CD8-positive, alpha-beta memory T cell (primary cell): ENCODE results near the gene AP2A2. TPM values are rescaled to one million over a fixed set of nuclear protein-coding genes. Genes with fewer than 3 reads are reported as not detected.
A peak's percentile ranks its signal among the peaks of the same experiment; 100 is the strongest.

Experiments
- CTCF ChIA-PET: fragments of 350-600 bp; sonication (Branson Sonifier 250); formaldehyde crosslinking; loops from one replicate; lab custom pipeline; 2021; ENCODE audit warnings: antibody characterized with exemption; lab: Charles Lee
- POLR2A ChIA-PET: fragments of 350-600 bp; sonication (Branson Sonifier 250); formaldehyde crosslinking; loops from one replicate; lab custom pipeline; 2021; ENCODE audit warnings: antibody characterized with exemption; lab: Charles Lee
- DNase-seq, 5 donors: peaks; one replicate each; pipeline versions ENCODE4 v3.0.0 to v3.0.0-alpha.2; 2020 to 2022; ENCODE audit warnings: mixed read lengths in 1 of 5
- H3K27ac ChIP-seq: one replicate; pipeline ENCODE4 v1.7.0; 2013; ENCODE audit warnings: low read depth, mild to moderate bottlenecking, low read length, moderate library complexity
- H3K27me3 ChIP-seq: 2 replicates; pipeline ENCODE4 v1.7.0; 2013; ENCODE audit warnings: low read length, mild to moderate bottlenecking; ENCODE audit not compliant: insufficient read depth, poor library complexity, severe bottlenecking
- H3K36me3 ChIP-seq: 2 replicates; pipeline ENCODE4 v1.7.0; 2013; ENCODE audit warnings: mild to moderate bottlenecking, low read length, moderate library complexity; ENCODE audit not compliant: insufficient read depth
- H3K4me1 ChIP-seq: 2 replicates; pipeline ENCODE4 v1.7.0; 2013; ENCODE audit warnings: mild to moderate bottlenecking, low read length, moderate library complexity; ENCODE audit not compliant: insufficient read depth
- H3K4me3 ChIP-seq: 2 replicates; pipeline ENCODE4 v1.7.0; 2013; ENCODE audit warnings: mild to moderate bottlenecking, low read length
- H3K9me3 ChIP-seq: 2 replicates; pipeline ENCODE4 v1.7.0; 2013; ENCODE audit warnings: mild to moderate bottlenecking, low read length
- H3K27ac Mint-ChIP-seq, 8 donors: one replicate each; pipeline ENCODE4 v1.8.0; 2020 to 2021; ENCODE audit warnings: mixed read lengths in 8 of 8, mild to moderate bottlenecking in 6 of 8, inconsistent platforms in 3 of 8, moderate library complexity in 3 of 8
- H3K27me3 Mint-ChIP-seq, 2 donors: one replicate each; pipeline ENCODE4 v1.8.0; 2020 to 2021; ENCODE audit warnings: mixed read lengths in 2 of 2, mild to moderate bottlenecking in 1 of 2, moderate library complexity in 1 of 2
- H3K36me3 Mint-ChIP-seq, 3 donors: one replicate each; pipeline ENCODE4 v1.8.0; 2020 to 2021; ENCODE audit warnings: mixed read lengths in 3 of 3, inconsistent platforms in 1 of 3, mild to moderate bottlenecking in 1 of 3
- H3K4me1 Mint-ChIP-seq, 3 donors: one replicate each; pipeline ENCODE4 v1.8.0; 2020 to 2021; ENCODE audit warnings: mixed read lengths in 3 of 3, inconsistent platforms in 1 of 3, mild to moderate bottlenecking in 1 of 3
- H3K4me3 Mint-ChIP-seq, 7 donors: one replicate each; pipeline ENCODE4 v1.8.0; 2020 to 2021; ENCODE audit warnings: mixed read lengths in 7 of 7, mild to moderate bottlenecking in 6 of 7, moderate library complexity in 4 of 7, inconsistent platforms in 2 of 7
- H3K9me3 Mint-ChIP-seq, 5 donors: one replicate each; pipeline ENCODE4 v1.8.0; 2020 to 2022; ENCODE audit warnings: mixed read lengths in 5 of 5, mild to moderate bottlenecking in 3 of 5, moderate library complexity in 2 of 5, inconsistent platforms in 1 of 5
- polyA plus RNA-seq: library from polyadenylated mRNA; unstranded; fragments of 300-500 nt; fragmentation: Illumina TruSeq; gene quantifications from one replicate; pipeline ENCODE4 v1.2.3, GENCODE V29; 2021
- total RNA-seq, 2 experiments: library from RNA; stranded (reverse); gene quantifications; one replicate each; pipeline ENCODE4 v1.2.3, GENCODE V29; 2021

The AP2A2 gene
- total and polyA plus RNA-seq, 3 experiments from 2014 or later: 13.9 to 42.8 (median 38.8) TPM

DNA sequence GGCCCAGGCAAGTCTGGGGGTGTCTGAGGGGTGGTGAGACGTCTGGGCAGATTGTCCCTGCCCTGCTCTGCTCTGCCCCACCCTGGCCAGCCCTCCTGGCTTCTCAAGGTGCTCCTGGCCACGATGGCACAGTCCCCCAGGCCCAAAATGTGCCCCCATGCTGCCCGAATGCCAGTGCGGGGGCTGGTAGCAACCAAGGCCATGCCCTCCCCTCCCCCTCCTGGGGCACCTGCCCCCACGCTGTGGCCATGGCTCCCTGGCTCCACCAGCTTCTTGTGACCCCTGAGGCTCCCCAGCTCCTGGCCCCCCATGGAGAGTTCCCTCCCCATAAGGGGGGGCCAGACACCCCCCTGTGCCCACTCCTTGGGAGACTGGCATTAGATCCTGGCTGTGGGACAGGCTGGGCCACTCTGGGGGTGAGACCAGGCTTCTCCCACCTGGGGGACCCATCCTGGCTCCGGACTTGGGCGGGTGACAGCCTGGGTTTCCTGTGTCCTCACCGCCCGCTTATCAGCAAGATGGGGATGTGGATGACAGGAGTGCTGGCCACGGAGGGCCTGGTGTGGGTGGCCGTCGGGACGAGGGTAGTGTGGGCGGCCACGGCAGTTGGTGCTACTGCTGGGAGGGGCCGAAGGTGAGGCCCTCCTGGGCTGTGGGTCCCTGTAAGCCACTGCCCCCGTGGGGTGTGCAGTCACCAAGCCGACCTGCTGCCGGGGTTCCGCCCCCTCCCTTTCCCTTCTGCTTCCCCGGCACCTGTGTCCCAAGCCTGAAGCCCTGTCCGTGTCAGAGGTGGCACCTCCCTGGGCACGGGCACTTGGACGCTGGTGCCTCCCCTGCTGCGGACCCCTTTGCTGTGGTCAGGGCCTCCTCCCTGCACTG, 126.7 kb downstream of the AP2A2 start:
- no peak overlapping the region for H3K4me3 ChIP-seq
- H3K4me1 ChIP-seq: peaks cover 7% of the 10 kb centered on the region
- Mint-ChIP-seq H3K36me3 (no peaks in the 10 kb centered on the region), H3K4me1 (peaks cover 0 to 4% (median 1%) of the 10 kb centered on the region in 3 donors), H3K4me3 (no peak overlapping the region), H3K27me3 (peaks cover 7 to 20% of the 10 kb centered on the region in 2 donors), H3K9me3 (peaks cover 0 to 2% (median 0%) of the 10 kb centered on the region in 5 donors), H3K27ac (no peak overlapping the region)
- H3K27ac ChIP-seq: no peak overlapping the region
- H3K9me3 ChIP-seq: no peaks in the 10 kb centered on the region
- no peaks in the 10 kb centered on the region for H3K27me3 ChIP-seq
- peak in 1 of 5 donors; percentile 42 for DNase-seq
- POLR2A ChIA-PET: interaction anchor here (0.5 kb wide), 1 partner anchor 209 kb away, joined by 3 read pairs; no protein-coding TSS in a partner anchor
- no peaks in the 10 kb centered on the region for H3K36me3 ChIP-seq
- CTCF ChIA-PET: interaction anchor here (1.3 to 5.0 kb wide), 2 partner anchors 127 to 205 kb away, joined by 4 to 48 read pairs; partner anchors contain the start of gene AP2A2

DNA sequence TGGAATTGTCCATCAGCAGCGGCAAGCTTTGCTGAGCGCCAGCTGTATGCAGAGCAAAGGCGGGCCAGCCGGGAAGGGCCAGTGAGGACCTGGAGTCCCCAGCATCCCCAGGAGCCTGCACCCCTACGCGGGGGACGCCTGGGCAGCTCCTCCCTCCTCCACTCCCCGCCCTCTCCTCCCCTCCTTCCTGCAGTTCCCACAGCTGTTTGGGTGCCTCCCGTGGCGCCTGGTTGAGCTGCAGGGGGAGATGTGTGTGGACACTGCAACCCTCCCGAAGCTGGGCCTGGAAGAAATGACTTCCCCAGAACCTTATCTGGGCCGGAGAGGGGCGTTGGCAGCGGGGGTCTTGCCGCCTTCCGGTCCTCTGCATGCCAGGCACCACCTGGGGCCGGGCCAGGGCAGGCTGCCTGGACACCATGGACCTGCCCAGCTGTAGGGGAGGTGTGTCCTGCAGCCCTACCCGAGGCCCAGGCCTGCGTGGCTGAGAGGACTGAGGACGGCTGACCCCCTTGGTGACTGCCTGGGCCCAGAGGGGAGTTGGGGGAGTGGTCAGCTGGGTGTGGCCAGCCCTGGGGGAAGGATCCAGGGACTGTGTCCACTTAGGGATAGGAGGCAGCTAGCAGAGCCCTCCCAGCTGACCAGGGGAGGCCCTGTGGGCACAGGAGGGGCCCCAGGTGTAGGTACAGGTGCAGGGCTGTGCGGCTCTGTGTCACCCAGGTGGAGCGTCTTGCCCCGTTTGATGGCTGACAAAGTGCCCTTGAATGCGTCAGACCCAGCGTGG, 127.6 kb downstream of the AP2A2 start:
- no peak overlapping the region for H3K4me3 ChIP-seq
- peaks cover 7% of the 10 kb centered on the region for H3K4me1 ChIP-seq
- no peaks in the 10 kb centered on the region for H3K36me3 Mint-ChIP-seq
- no peak overlapping the region for H3K27ac Mint-ChIP-seq
- H3K9me3 ChIP-seq: no peaks in the 10 kb centered on the region
- H3K4me1 Mint-ChIP-seq: peaks cover 0 to 4% (median 1%) of the 10 kb centered on the region in 3 donors
- CTCF ChIA-PET: interaction anchor here (5.0 kb wide), 1 partner anchor 206 kb away, joined by 48 read pairs; no protein-coding TSS in a partner anchor
- H3K27ac ChIP-seq: no peak overlapping the region
- peaks cover 5 to 27% of the 10 kb centered on the region in 2 donors for H3K27me3 Mint-ChIP-seq
- DNase-seq: peak in 1 of 5 donors; percentile 29
- no peaks in the 10 kb centered on the region for H3K36me3 ChIP-seq
- no peak overlapping the region for H3K4me3 Mint-ChIP-seq
- POLR2A ChIA-PET: no interaction called here
- no peaks in the 10 kb centered on the region for H3K27me3 ChIP-seq
- H3K9me3 Mint-ChIP-seq: peaks cover 0 to 3% (median 0%) of the 10 kb centered on the region in 5 donors

DNA sequence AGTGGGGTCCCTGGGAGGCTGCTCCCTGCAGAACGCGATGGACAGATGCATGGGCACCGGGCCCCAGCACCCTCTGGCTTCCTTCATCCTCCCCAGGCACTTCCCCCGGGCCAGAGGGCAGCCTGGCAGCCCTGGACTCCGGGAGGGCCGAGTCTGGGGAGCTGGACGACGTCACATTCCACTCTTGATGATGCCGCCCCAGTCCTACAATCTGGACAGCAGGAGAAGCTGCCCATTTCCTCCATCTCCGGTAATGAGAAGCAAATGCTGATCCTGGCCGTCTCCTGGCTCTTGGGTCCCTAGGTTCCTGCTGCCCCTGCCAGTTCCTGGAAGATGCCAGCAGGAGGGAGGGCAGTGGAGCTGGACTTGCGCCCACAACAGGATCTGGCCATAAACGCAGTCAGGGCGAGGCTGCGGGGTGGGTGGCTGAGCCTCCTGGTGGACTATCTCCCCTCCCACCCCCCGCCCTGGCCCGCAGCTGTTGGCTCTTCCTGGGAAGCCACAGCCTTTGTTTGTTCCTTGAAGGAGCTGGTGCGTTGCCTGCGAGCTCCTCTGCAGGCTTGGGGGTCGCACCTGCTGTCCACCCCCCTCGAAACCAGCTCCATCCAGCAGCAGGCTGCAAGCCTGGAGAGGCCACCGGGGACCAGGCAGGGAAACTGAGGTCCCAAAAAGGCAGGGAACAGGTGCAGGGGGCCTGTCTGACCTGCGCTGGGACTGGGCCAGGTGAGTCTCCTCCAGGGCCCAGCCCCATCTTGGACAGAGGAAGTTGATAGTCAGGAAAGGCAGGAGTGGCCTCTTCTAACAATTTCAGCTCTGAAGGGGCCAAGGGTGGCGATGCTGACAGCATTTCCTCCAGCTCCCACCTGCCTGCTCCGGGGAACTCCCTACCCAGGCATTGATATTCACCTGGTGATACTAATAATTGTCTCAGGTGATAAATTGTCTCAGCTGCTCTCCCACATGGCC, 128.8 kb downstream of the AP2A2 start:
- Mint-ChIP-seq H3K4me1 (peaks cover 0 to 4% (median 1%) of the 10 kb centered on the region in 3 donors), H3K9me3 (peaks cover 0 to 3% (median 0%) of the 10 kb centered on the region in 5 donors), H3K36me3 (no peaks in the 10 kb centered on the region), H3K4me3 (no peak overlapping the region), H3K27me3 (peaks cover 5 to 21% of the 10 kb centered on the region in 2 donors), H3K27ac (no peak overlapping the region)
- Histone ChIP-seq H3K4me1 (peaks cover 7% of the 10 kb centered on the region), H3K4me3 (no peak overlapping the region), H3K27me3 (no peaks in the 10 kb centered on the region), H3K27ac (no peak overlapping the region), H3K36me3 (no peaks in the 10 kb centered on the region), H3K9me3 (no peaks in the 10 kb centered on the region)
- DNase-seq: peak in 1 of 5 donors; percentile 35
- POLR2A ChIA-PET: no interaction called here
- CTCF ChIA-PET: interaction anchor here (5.0 kb wide), 1 partner anchor 207 kb away, joined by 48 read pairs; no protein-coding TSS in a partner anchor

DNA sequence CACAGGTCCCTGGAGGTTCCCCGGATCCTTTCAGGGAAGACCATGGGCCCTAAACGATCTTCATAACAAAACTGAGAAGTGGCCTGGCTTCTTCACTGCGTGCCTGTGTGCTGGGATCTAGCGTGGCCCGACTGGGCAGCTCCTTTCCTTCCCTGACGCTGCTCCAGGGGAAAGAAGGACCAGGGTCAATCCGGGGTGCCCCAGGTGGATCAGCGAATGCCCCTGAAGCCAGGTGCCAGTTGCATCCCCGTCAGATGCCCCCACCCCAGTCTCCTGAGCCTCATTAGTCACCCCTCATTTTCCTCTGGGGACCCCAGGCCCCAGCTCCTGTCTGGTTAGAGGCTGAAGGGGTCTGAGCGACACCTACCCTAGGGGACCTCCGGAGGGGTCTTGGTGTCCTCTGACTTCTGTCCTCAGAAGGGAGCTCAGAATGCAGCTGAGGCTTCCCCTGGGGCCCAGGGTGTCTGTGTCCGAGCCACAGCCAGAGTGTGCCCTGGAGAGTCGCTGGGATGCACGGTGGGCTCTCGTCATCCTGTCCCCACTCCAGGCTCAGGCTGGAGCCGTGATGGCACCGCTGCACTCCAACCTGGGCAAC, 129.5 kb downstream of the AP2A2 start:
- Histone ChIP-seq H3K27me3 (no peaks in the 10 kb centered on the region), H3K36me3 (no peaks in the 10 kb centered on the region), H3K27ac (no peak overlapping the region), H3K9me3 (no peaks in the 10 kb centered on the region), H3K4me3 (no peak overlapping the region), H3K4me1 (peaks cover 7% of the 10 kb centered on the region)
- peaks cover 0 to 4% (median 1%) of the 10 kb centered on the region in 3 donors for H3K4me1 Mint-ChIP-seq
- H3K27me3 Mint-ChIP-seq: peaks cover 5 to 21% of the 10 kb centered on the region in 2 donors
- ChIA-PET POLR2A (no interaction called here), CTCF (interaction anchor here (5.0 kb wide), 1 partner anchor 208 kb away, joined by 48 read pairs; no protein-coding TSS in a partner anchor)
- H3K36me3 Mint-ChIP-seq: no peaks in the 10 kb centered on the region
- no peak overlapping the region for H3K27ac Mint-ChIP-seq
- DNase-seq: peak in 2 of 5 donors; percentile 0 to 30
- peaks cover 0 to 3% (median 0%) of the 10 kb centered on the region in 5 donors for H3K9me3 Mint-ChIP-seq
- H3K4me3 Mint-ChIP-seq: no peak overlapping the region

DNA sequence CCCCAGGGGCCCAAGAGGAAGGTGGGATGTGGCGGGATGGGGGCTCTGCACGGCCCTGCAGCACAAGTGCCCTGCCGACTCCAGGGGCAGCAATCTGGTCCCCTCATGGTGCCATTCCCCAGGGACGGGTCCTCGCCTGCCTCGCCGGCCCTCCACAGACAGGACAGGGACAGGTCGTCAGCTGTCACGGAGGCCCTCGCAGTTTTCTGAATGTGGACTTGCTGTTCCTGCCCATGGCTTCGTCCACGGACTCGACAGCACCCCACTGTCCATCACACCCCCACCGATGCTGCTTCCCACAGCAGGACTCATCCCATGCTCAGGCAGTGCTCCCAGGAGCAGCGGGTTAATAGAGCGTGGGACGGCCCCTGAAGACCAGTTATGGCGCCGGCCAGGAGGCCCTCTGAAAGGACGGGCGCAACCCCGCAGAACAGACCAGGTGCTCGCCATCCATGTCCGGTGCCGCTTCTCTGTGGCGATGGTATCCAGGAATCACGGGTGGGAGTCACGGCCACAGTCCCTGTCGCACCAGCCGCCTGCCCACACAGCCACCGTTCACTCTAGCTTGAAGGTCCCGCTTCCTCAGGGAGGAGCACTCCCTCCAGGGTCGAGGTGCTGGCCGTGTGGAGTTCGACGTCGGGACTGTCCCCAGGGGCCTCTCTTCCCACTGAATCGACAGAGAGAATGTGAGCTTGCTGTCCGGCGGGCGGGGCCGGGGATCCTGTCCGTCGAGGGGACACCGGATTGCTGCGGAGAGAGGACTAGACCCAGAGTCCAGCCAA, 130.5 kb downstream of the AP2A2 start:
- DNase-seq: peak in 1 of 5 donors; percentile 38
- Mint-ChIP-seq H3K27ac (no peak overlapping the region), H3K4me3 (no peak overlapping the region), H3K27me3 (peaks cover 4 to 21% of the 10 kb centered on the region in 2 donors), H3K4me1 (no peaks in the 10 kb centered on the region), H3K36me3 (no peaks in the 10 kb centered on the region), H3K9me3 (peaks cover 0 to 2% (median 0%) of the 10 kb centered on the region in 5 donors)
- H3K9me3 ChIP-seq: no peaks in the 10 kb centered on the region
- H3K27ac ChIP-seq: no peak overlapping the region
- no peak overlapping the region for H3K4me3 ChIP-seq
- CTCF ChIA-PET: no interaction called here
- peaks cover 2% of the 10 kb centered on the region for H3K4me1 ChIP-seq
- no peaks in the 10 kb centered on the region for H3K36me3 ChIP-seq
- POLR2A ChIA-PET: no interaction called here
- H3K27me3 ChIP-seq: no peaks in the 10 kb centered on the region

DNA sequence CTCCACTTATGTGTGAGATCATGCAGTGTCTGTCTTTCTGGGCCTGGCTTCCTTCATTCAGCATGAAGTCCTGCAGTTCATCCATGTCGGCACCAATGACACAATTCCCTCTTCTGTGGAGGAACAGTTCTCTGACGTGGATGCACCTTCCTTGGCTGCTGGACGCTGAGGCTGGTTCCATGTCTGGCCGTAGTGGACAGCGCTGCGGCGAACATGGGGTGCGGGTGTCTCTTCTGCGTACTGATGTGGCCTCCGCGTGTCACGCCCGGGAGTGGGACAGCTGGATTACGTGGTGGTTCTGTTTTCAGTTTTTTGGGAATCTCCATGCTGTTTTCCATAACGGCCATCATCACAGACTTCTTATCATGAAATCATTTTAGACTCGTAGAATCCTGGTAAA, 132.1 kb downstream of the AP2A2 start:
- no peak overlapping the region for H3K27ac ChIP-seq
- Mint-ChIP-seq H3K4me3 (no peak overlapping the region), H3K27ac (peak overlapping the region in 1 of 8 donors; percentile 13), H3K4me1 (no peaks in the 10 kb centered on the region), H3K9me3 (peaks cover 0 to 5% (median 2%) of the 10 kb centered on the region in 5 donors), H3K36me3 (no peaks in the 10 kb centered on the region), H3K27me3 (peaks cover 9 to 36% of the 10 kb centered on the region in 2 donors)
- ChIA-PET CTCF (no interaction called here), POLR2A (no interaction called here)
- H3K27me3 ChIP-seq: no peaks in the 10 kb centered on the region
- H3K4me1 ChIP-seq: no peaks in the 10 kb centered on the region
- H3K9me3 ChIP-seq: no peaks in the 10 kb centered on the region
- H3K4me3 ChIP-seq: no peak overlapping the region
- DNase-seq: peak in 1 of 5 donors; percentile 8
- H3K36me3 ChIP-seq: no peaks in the 10 kb centered on the region
